ENCODE results near the gene FARP1.

Gene FARP1

GRCh38 chr13:98339684-98340425 is 197.0 kb downstream of the FARP1 start:
- H3K9me3 ChIP-seq (ENCODE audit: insufficient read depth, low read depth, low read length): peaks cover 1% of the 10 kb centered on the region; the same call in 1 of the 2 replicates
- no peaks in the 10 kb centered on the region for H3K27me3 ChIP-seq (ENCODE audit: insufficient read depth, low read length)
- H3K36me3 ChIP-seq (ENCODE audit: insufficient read depth, low read length): no peaks in the 10 kb centered on the region; the same call in 1 of the 2 replicates
- no peak overlapping the region for H3K9ac ChIP-seq (ENCODE audit: low read depth, low read length)
- no peak overlapping the region for H3K27ac ChIP-seq (ENCODE audit: low read depth, low read length)
- 92% methylated on average over 8 of the region's 8 CpGs for WGBS
- H3K4me1 ChIP-seq (ENCODE audit: insufficient read depth, low read length): peaks cover 7% of the 10 kb centered on the region; the same call in 1 of the 2 replicates
- no peak overlapping the region for H3K4me3 ChIP-seq (ENCODE audit: low read length)

DNA sequence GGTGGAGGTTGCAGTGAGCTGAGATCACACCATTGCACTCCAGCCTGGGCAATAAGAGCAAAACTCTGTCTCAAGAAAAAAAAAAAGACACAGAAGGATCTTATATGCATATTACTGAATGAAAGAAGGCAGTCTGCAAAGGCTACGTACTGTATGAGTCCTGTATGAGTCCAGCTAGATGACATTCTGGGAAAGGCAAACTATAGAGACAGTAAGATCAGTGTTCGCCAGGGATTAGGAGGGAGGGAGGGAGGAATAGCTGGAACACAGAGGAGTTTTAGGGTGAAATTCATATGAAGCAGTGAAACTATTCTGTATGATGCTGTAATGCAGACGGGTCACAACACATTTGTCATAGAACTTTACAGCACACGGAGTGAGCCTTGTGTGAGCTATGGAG is 200.1 kb downstream of the FARP1 start:
- no peaks in the 10 kb centered on the region for H3K9me3 ChIP-seq (ENCODE audit: insufficient read depth, low read depth, low read length)
- 89% methylated on average over 4 of the region's 4 CpGs for WGBS

GRCh38 chr13:98343461-98343860 is 200.6 kb downstream of the FARP1 start:
- H3K27ac ChIP-seq (ENCODE audit: low read depth, low read length): no peak overlapping the region
- H3K27me3 ChIP-seq (ENCODE audit: insufficient read depth, low read length): no peaks in the 10 kb centered on the region
- peaks cover 7% of the 10 kb centered on the region; the same call in 1 of the 2 replicates for H3K4me1 ChIP-seq (ENCODE audit: insufficient read depth, low read length)
- WGBS: 65% methylated on average over 10 of the region's 10 CpGs
- no peaks in the 10 kb centered on the region for H3K36me3 ChIP-seq (ENCODE audit: insufficient read depth, low read length)
- H3K4me3 ChIP-seq (ENCODE audit: low read length): no peak overlapping the region
- no peaks in the 10 kb centered on the region for H3K9me3 ChIP-seq (ENCODE audit: insufficient read depth, low read depth, low read length)
- H3K9ac ChIP-seq (ENCODE audit: low read depth, low read length): no peak overlapping the region

More for the DNA sequence above, 200.1 kb downstream of the FARP1 start:
- Histone ChIP-seq H3K27ac (ENCODE audit: low read depth, low read length) (no peak overlapping the region), H3K9ac (ENCODE audit: low read depth, low read length) (no peak overlapping the region), H3K4me1 (ENCODE audit: insufficient read depth, low read length) (peaks cover 7% of the 10 kb centered on the region; the same call in 1 of the 2 replicates), H3K36me3 (ENCODE audit: insufficient read depth, low read length) (no peaks in the 10 kb centered on the region), H3K4me3 (ENCODE audit: low read length) (no peak overlapping the region), H3K27me3 (ENCODE audit: insufficient read depth, low read length) (no peaks in the 10 kb centered on the region)

DNA sequence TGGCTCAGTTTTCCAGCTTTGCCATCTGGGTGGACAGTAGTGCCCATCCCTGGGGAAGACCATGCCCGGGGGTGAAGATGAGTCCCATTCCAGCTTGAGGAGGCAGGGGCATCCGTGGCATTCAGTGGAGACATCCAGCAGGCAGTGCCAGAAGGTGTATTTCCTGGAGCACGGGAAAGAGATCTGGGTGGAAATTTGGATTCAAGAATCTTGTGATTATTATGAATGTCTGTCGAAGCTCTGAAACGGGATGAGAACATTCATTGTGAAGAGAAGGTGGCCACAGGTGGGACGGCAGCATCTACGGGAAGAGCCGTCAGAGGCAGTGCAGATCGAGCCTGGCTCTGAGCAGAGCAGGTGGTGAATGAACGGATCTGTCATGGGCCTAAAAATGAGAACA is 201.5 kb downstream of the FARP1 start:
- Histone ChIP-seq H3K27ac (ENCODE audit: low read depth, low read length) (no peak overlapping the region), H3K4me1 (ENCODE audit: insufficient read depth, low read length) (peaks cover 7% of the 10 kb centered on the region; the same call in 1 of the 2 replicates), H3K27me3 (ENCODE audit: insufficient read depth, low read length) (no peaks in the 10 kb centered on the region), H3K9ac (ENCODE audit: low read depth, low read length) (no peak overlapping the region), H3K9me3 (ENCODE audit: insufficient read depth, low read depth, low read length) (no peaks in the 10 kb centered on the region), H3K36me3 (ENCODE audit: insufficient read depth, low read length) (no peaks in the 10 kb centered on the region), H3K4me3 (ENCODE audit: low read length) (no peak overlapping the region)
- WGBS: 95% methylated on average over 10 of the region's 10 CpGs

GRCh38 chr13:98345107-98345935 is 202.4 kb downstream of the FARP1 start:
- Histone ChIP-seq H3K9ac (ENCODE audit: low read depth, low read length) (no peak overlapping the region), H3K27me3 (ENCODE audit: insufficient read depth, low read length) (no peaks in the 10 kb centered on the region), H3K4me1 (ENCODE audit: insufficient read depth, low read length) (peaks cover 11% of the 10 kb centered on the region; the same call in 1 of the 2 replicates), H3K4me3 (ENCODE audit: low read length) (no peak overlapping the region), H3K27ac (ENCODE audit: low read depth, low read length) (no peak overlapping the region), H3K36me3 (ENCODE audit: insufficient read depth, low read length) (no peaks in the 10 kb centered on the region), H3K9me3 (ENCODE audit: insufficient read depth, low read depth, low read length) (no peaks in the 10 kb centered on the region)
- 92% methylated on average over 12 of the region's 12 CpGs for WGBS

DNA sequence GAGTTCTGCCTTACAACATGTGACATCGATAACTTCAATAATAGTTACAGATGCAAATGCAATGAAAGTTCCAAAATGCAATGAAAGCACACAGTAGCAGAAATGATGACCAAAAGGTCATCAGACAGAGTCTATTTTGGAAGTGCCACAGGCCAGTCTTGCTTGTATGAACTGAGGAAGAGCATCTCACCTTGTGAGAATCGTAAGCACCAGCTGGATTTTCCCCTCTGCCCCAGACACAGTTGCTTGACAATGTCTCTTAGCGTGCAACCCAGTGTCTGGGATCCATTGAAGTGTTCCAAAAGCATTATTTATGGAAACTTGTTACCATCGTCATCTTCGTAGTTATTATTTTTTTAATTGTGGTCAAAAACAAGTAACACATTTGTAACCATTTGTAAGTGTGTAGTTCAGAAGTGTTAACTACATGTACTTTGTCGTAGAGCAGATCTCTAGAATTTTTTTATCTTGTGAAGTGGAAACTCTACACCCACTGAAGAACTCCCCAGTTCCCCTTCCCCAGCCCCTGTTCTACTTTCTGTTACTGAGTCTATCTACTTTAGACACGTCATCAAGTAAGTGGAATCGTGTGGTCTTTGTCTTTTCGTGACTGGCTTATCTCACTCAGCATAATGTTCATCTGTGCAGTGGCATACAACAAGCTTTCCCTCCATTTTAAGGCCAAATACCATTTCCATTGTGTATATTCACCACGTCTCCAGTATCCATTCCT is 204.2 kb downstream of the FARP1 start:
- H3K9ac ChIP-seq (ENCODE audit: low read depth, low read length): no peak overlapping the region
- H3K27ac ChIP-seq (ENCODE audit: low read depth, low read length): no peak overlapping the region
- peaks cover 11% of the 10 kb centered on the region; the same call in 1 of the 2 replicates for H3K4me1 ChIP-seq (ENCODE audit: insufficient read depth, low read length)
- no peaks in the 10 kb centered on the region for H3K9me3 ChIP-seq (ENCODE audit: insufficient read depth, low read depth, low read length)
- H3K27me3 ChIP-seq (ENCODE audit: insufficient read depth, low read length): no peaks in the 10 kb centered on the region
- WGBS: 89% methylated on average over 10 of the region's 10 CpGs
- H3K36me3 ChIP-seq (ENCODE audit: insufficient read depth, low read length): no peaks in the 10 kb centered on the region
- no peak overlapping the region for H3K4me3 ChIP-seq (ENCODE audit: low read length)

DNA sequence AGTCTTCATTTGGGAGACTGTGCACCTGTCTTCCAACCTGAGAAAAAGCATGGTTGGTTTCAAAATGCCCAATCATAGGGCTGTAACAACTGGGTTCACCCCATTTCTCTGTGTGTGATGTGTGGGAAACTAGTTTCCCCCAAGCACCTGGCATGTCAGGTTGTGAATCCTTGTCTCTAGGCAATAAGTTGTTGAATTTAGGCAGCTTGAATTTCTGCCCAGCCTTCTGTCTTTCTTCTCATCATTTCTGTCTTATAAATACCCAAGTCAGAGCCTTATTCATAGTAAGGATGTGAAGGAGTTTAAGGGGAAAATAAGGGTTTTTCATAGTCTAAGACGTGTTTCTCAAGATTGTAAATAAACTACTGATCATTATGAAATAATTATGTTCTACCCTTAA is 204.9 kb downstream of the FARP1 start:
- no CpG with 5 or more reads among the region's 1 CpG for WGBS
- Histone ChIP-seq H3K9ac (ENCODE audit: low read depth, low read length) (no peak overlapping the region), H3K4me1 (ENCODE audit: insufficient read depth, low read length) (peaks cover 11% of the 10 kb centered on the region; the same call in 1 of the 2 replicates), H3K36me3 (ENCODE audit: insufficient read depth, low read length) (no peaks in the 10 kb centered on the region), H3K27ac (ENCODE audit: low read depth, low read length) (no peak overlapping the region), H3K4me3 (ENCODE audit: low read length) (no peak overlapping the region), H3K9me3 (ENCODE audit: insufficient read depth, low read depth, low read length) (no peaks in the 10 kb centered on the region), H3K27me3 (ENCODE audit: insufficient read depth, low read length) (no peaks in the 10 kb centered on the region)

GRCh38 chr13:98348466-98349200 is 205.7 kb downstream of the FARP1 start:
- no peak overlapping the region for H3K4me3 ChIP-seq (ENCODE audit: low read length)
- H3K4me1 ChIP-seq (ENCODE audit: insufficient read depth, low read length): peaks cover 8% of the 10 kb centered on the region; the same call in 1 of the 2 replicates
- H3K27me3 ChIP-seq (ENCODE audit: insufficient read depth, low read length): no peaks in the 10 kb centered on the region
- H3K9me3 ChIP-seq (ENCODE audit: insufficient read depth, low read depth, low read length): no peaks in the 10 kb centered on the region
- no peaks in the 10 kb centered on the region for H3K36me3 ChIP-seq (ENCODE audit: insufficient read depth, low read length)
- H3K27ac ChIP-seq (ENCODE audit: low read depth, low read length): no peak overlapping the region
- WGBS: 97% methylated on average over 16 of the region's 16 CpGs
- peak overlapping the region; percentile 18; the same call in 1 of the 2 replicates for H3K9ac ChIP-seq (ENCODE audit: low read depth, low read length)

DNA sequence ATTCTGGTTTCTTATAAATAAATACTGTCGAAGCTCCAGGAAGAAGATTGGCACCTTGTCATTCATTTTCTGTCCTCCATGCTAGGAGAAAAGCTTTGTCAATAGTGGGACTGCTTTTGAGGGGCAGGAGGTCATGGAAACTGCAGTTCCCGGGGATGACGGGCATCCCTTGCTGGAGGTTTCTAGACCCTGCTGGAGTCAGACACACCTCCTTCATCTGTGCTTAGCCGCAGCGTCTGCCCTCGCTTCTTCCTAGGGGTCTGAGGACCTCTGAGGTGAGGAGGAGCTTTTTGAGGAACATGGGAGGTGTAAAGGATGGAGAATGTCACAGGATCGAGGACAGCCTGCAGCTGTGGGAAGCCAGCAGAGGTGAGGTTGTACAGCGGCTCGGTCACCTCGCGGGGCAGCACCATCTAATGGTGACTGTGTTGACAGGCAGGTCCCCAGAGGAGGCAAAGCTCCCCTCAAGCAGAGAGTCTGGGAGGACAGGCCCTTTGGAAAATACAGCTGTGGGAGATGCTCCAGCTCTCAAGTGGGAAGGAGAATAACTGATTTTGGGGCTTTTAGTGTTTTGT is 206.9 kb downstream of the FARP1 start:
- no peaks in the 10 kb centered on the region for H3K9me3 ChIP-seq (ENCODE audit: insufficient read depth, low read depth, low read length)
- H3K9ac ChIP-seq (ENCODE audit: low read depth, low read length): no peak overlapping the region
- WGBS: 68% methylated on average over 11 of the region's 11 CpGs
- no peak overlapping the region for H3K27ac ChIP-seq (ENCODE audit: low read depth, low read length)
- no peaks in the 10 kb centered on the region for H3K27me3 ChIP-seq (ENCODE audit: insufficient read depth, low read length)
- H3K36me3 ChIP-seq (ENCODE audit: insufficient read depth, low read length): no peaks in the 10 kb centered on the region
- no peak overlapping the region for H3K4me3 ChIP-seq (ENCODE audit: low read length)
- H3K4me1 ChIP-seq (ENCODE audit: insufficient read depth, low read length): 0 out of 2 replicates have a peak, but pooled peaks cover 3% of the 10 kb centered on the region

- Histone ChIP-seq H3K27me3 (ENCODE audit: insufficient read depth, low read length) (no peaks in the 10 kb centered on the region), H3K9ac (ENCODE audit: low read depth, low read length) (no peak overlapping the region), H3K27ac (ENCODE audit: low read depth, low read length) (no peak overlapping the region), H3K4me1 (ENCODE audit: insufficient read depth, low read length) (0 out of 2 replicates have a peak, but pooled peaks cover 3% of the 10 kb centered on the region), H3K9me3 (ENCODE audit: insufficient read depth, low read depth, low read length) (no peaks in the 10 kb centered on the region), H3K4me3 (ENCODE audit: low read length) (no peak overlapping the region), H3K36me3 (ENCODE audit: insufficient read depth, low read length) (no peaks in the 10 kb centered on the region)
- WGBS: 95% methylated on average over 9 of the region's 9 CpGs
Measured at GRCh38 chr13:98350746-98351330, 207.9 kb downstream of the FARP1 start.

All from HUES64 (cell line).